Endodermal cell (in vitro differentiated cells): Measurements from ENCODE around the gene IL3. TPM values are rescaled to one million over a fixed set of nuclear protein-coding genes. Genes with fewer than 3 reads are reported as not detected.

Experiments used
- DNase-seq: peaks from one replicate; pipeline ENCODE4 v3.0.0-alpha.2; 2017
- H3K27ac ChIP-seq: 2 replicates; pipeline ENCODE4 v1.5.1; 2013; ENCODE audit warnings: mild to moderate bottlenecking, low read depth, low read length, moderate library complexity
- H3K27me3 ChIP-seq: 2 replicates; pipeline ENCODE4 v1.6.1; 2013; ENCODE audit warnings: mild to moderate bottlenecking, low read length, moderate library complexity; ENCODE audit not compliant: insufficient read depth, control insufficient read depth, poor library complexity, severe bottlenecking
- H3K36me3 ChIP-seq: 2 replicates; pipeline ENCODE4 v1.7.0; 2013; ENCODE audit warnings: mild to moderate bottlenecking, low read length, moderate library complexity; ENCODE audit not compliant: control insufficient read depth, insufficient read depth
- H3K4me1 ChIP-seq: one replicate; pipeline ENCODE4 v1.7.0; 2013; ENCODE audit warnings: low read length; ENCODE audit not compliant: control insufficient read depth, insufficient read depth
- H3K4me3 ChIP-seq: 2 replicates; pipeline ENCODE4 v1.5.1; 2013; ENCODE audit warnings: mild to moderate bottlenecking, low read length, moderate library complexity
- H3K9ac ChIP-seq: 2 replicates; pipeline ENCODE4 v1.6.1; 2013; ENCODE audit warnings: mild to moderate bottlenecking, low read length, moderate library complexity; ENCODE audit not compliant: poor library complexity, severe bottlenecking; ENCODE audit errors: extremely low read depth
- H3K9me3 ChIP-seq: 2 replicates; pipeline ENCODE4 v1.6.1; 2013; ENCODE audit warnings: mild to moderate bottlenecking, low read length, moderate library complexity; ENCODE audit not compliant: control insufficient read depth
- H3K27ac Mint-ChIP-seq: 2 replicates; pipeline ENCODE4 v1.8.0; 2020; ENCODE audit warnings: mixed read lengths
- H3K27me3 Mint-ChIP-seq: 2 replicates; pipeline ENCODE4 v1.8.0; 2021; ENCODE audit warnings: mild to moderate bottlenecking, mixed read lengths; ENCODE audit not compliant: insufficient read depth
- H3K36me3 Mint-ChIP-seq: 2 replicates; pipeline ENCODE4 v1.8.0; 2020; ENCODE audit warnings: low read depth, mixed read lengths
- H3K4me1 Mint-ChIP-seq: 2 replicates; pipeline ENCODE4 v1.8.0; 2020; ENCODE audit warnings: mixed read lengths
- H3K4me3 Mint-ChIP-seq: 2 replicates; pipeline ENCODE4 v1.8.0; 2020; ENCODE audit warnings: mild to moderate bottlenecking, moderate library complexity, mixed read lengths
- H3K9me3 Mint-ChIP-seq: 2 replicates; pipeline ENCODE4 v1.8.0; 2020; ENCODE audit warnings: mild to moderate bottlenecking, mixed read lengths
- CTCF ChIP-seq: fragments of 200-600 bp; sonication (generic); conservative IDR thresholded peaks from 2 replicates; pipeline ENCODE4 v1.5.0; 2021; ENCODE audit warnings: antibody characterized with exemption, mild to moderate bottlenecking
- WGBS, 2 experiments: methylation state at CpG; one replicate each; pipeline versions ENCODE4 v1.1.5 to v1.1.7; 2013; ENCODE audit warnings: missing lambda C conversion rate in 2 of 2, mixed read lengths in 1 of 2; ENCODE audit not compliant: insufficient coverage in 1 of 2, insufficient read length in 1 of 2; 5-methylcytosine and 5-hydroxymethylcytosine counted together
- total RNA-seq, 2 donors: library from RNA; stranded (reverse); fragmentation: NEBNext Ultra II Directional in 1 of 2; extraction: Animal tissue kit (Norgen Biotek cat#: 25700) in 1 of 2; gene quantifications; 2 replicates in 1 of 2; 3 replicates in 1 of 2; pipeline ENCODE4 v1.2.1, GENCODE V29; 2021

IL3 gene
- total RNA-seq, 2 donors from 2014 or later = not detected

- TF ChIP-seq CTCF = no peak
- H3K9me3 ChIP-seq = no peaks in the 10 kb centered on the region
- H3K27me3 ChIP-seq = no peaks in the 10 kb centered on the region
- H3K4me3 ChIP-seq = no peak overlapping the region
- no peaks in the 10 kb centered on the region for H3K36me3 Mint-ChIP-seq
- H3K27ac ChIP-seq = no peak overlapping the region
- no peak overlapping the region for H3K4me3 Mint-ChIP-seq
- WGBS, 2 experiments = 89 to 100% methylated on average over 1 to 10 of the region's 10 CpGs
- no peak overlapping the region for H3K9ac ChIP-seq
- H3K36me3 ChIP-seq = no peaks in the 10 kb centered on the region
- no peaks in the 10 kb centered on the region for H3K9me3 Mint-ChIP-seq
- no peak overlapping the region for H3K27ac Mint-ChIP-seq
- no peaks in the 10 kb centered on the region for H3K27me3 Mint-ChIP-seq
- H3K4me1 Mint-ChIP-seq = no peaks in the 10 kb centered on the region
- peak; percentile 29 for DNase-seq
- no peaks in the 10 kb centered on the region for H3K4me1 ChIP-seq
Measured at GRCh38 chr5:132054031-132054696, 6.3 kb upstream of the IL3 start.

GRCh38 chr5:132054697-132055440, 5.6 kb upstream of the IL3 start:
- H3K27me3 ChIP-seq = no peaks in the 10 kb centered on the region
- H3K27ac ChIP-seq = no peak overlapping the region
- peak; percentile 32 for DNase-seq
- no peaks in the 10 kb centered on the region for H3K4me1 ChIP-seq
- no peaks in the 10 kb centered on the region for H3K36me3 Mint-ChIP-seq
- no peak overlapping the region for H3K27ac Mint-ChIP-seq
- no peak for TF ChIP-seq CTCF
- WGBS, 2 experiments = 85 to 87% methylated on average over 4 to 9 of the region's 9 CpGs
- H3K27me3 Mint-ChIP-seq = no peaks in the 10 kb centered on the region
- no peaks in the 10 kb centered on the region for H3K4me1 Mint-ChIP-seq
- no peaks in the 10 kb centered on the region for H3K36me3 ChIP-seq
- H3K9me3 ChIP-seq = no peaks in the 10 kb centered on the region
- H3K9ac ChIP-seq = no peak overlapping the region
- no peak overlapping the region for H3K4me3 ChIP-seq
- H3K9me3 Mint-ChIP-seq = no peaks in the 10 kb centered on the region
- no peak overlapping the region for H3K4me3 Mint-ChIP-seq

- TF ChIP-seq CTCF = no peak
- Histone ChIP-seq H3K4me3 (no peak overlapping the region), H3K27me3 (no peaks in the 10 kb centered on the region), H3K9me3 (no peaks in the 10 kb centered on the region), H3K4me1 (no peaks in the 10 kb centered on the region), H3K9ac (no peak overlapping the region), H3K27ac (no peak overlapping the region), H3K36me3 (no peaks in the 10 kb centered on the region)
- Mint-ChIP-seq H3K27me3 (no peaks in the 10 kb centered on the region), H3K27ac (no peak overlapping the region), H3K4me3 (no peak overlapping the region), H3K4me1 (no peaks in the 10 kb centered on the region), H3K9me3 (no peaks in the 10 kb centered on the region), H3K36me3 (no peaks in the 10 kb centered on the region)
- WGBS, 2 experiments = 94% methylated on average over 1 of the region's 1 CpG; no CpG with 5 or more reads in 1 of the 2 experiments
- no peak for DNase-seq
Measured at GRCh38 chr5:132055441-132055807, 5.0 kb upstream of the IL3 start.
